GM23338 (cell line): Measurements from ENCODE around the gene FANCB. TPM values are rescaled to one million over a fixed set of nuclear protein-coding genes. Genes with fewer than 3 reads are reported as not detected.

ENCODE experiments used
- ATAC-seq: fragments of 200-7000 bp; cut with Tn5 transposase; 3 replicates; pipeline ENCODE4 v1.9.1; 2020
- DNase-seq: peaks from one replicate; pipeline ENCODE4 v3.0.0-alpha.2; 2015; ENCODE audit warnings: low spot score
- H2AFZ ChIP-seq: fragments of 200-600 bp; sonication (generic); 2 replicates; pipeline ENCODE4 v1.8.0; 2016; ENCODE audit warnings: antibody characterized with exemption, mild to moderate bottlenecking, moderate library complexity
- H3F3A ChIP-seq: fragments of 200-600 bp; sonication (generic); replicated peaks from 2 replicates; pipeline ENCODE4 v1.8.0; 2017; ENCODE audit warnings: antibody characterized with exemption, mixed run types, low read depth
- H3K27ac ChIP-seq: fragments of 200-600 bp; sonication (generic); 2 replicates; pipeline ENCODE4 v1.6.1; 2016; ENCODE audit warnings: low read depth
- H3K27me3 ChIP-seq: fragments of 200-600 bp; sonication (generic); 2 replicates; pipeline ENCODE4 v1.8.0; 2016; ENCODE audit warnings: mild to moderate bottlenecking, mixed run types, moderate library complexity; ENCODE audit not compliant: insufficient read depth
- H3K36me3 ChIP-seq: fragments of 200-600 bp; sonication (generic); 2 replicates; pipeline ENCODE4 v1.8.0; 2016; ENCODE audit warnings: mild to moderate bottlenecking; ENCODE audit not compliant: insufficient read depth
- H3K4me1 ChIP-seq: fragments of 200-600 bp; sonication (generic); 2 replicates; pipeline ENCODE4 v1.8.0; 2016; ENCODE audit warnings: mild to moderate bottlenecking, moderate library complexity; ENCODE audit not compliant: insufficient read depth
- H3K4me2 ChIP-seq: fragments of 200-600 bp; sonication (generic); 2 replicates; pipeline ENCODE4 v1.7.1; 2017; ENCODE audit warnings: mixed run types
- H3K4me3 ChIP-seq: fragments of 200-600 bp; sonication (generic); 2 replicates; pipeline ENCODE4 v1.6.1; 2016; ENCODE audit warnings: mixed run types
- H3K79me2 ChIP-seq: fragments of 200-600 bp; sonication (generic); replicated peaks from 2 replicates; pipeline ENCODE4 v1.8.0; 2017; ENCODE audit warnings: mild to moderate bottlenecking; ENCODE audit not compliant: insufficient read depth
- H3K9me2 ChIP-seq: fragments of 200-600 bp; sonication (generic); 2 replicates; pipeline ENCODE4 v1.8.0; 2017; ENCODE audit not compliant: insufficient read depth
- H4K20me1 ChIP-seq: fragments of 200-600 bp; sonication (generic); replicated peaks from 2 replicates; pipeline ENCODE4 v1.8.0; 2017; ENCODE audit warnings: mild to moderate bottlenecking; ENCODE audit not compliant: insufficient read depth
- H3K27ac Mint-ChIP-seq: 2 replicates; pipeline ENCODE4 v1.8.0; 2020; ENCODE audit warnings: inconsistent platforms, mild to moderate bottlenecking, moderate library complexity, mixed read lengths
- H3K27me3 Mint-ChIP-seq: 3 replicates; pipeline ENCODE4 v1.8.0; 2022; ENCODE audit warnings: low read depth, mild to moderate bottlenecking, moderate library complexity, mixed read lengths, inconsistent platforms; ENCODE audit not compliant: insufficient read depth, poor library complexity
- H3K36me3 Mint-ChIP-seq: 3 replicates; pipeline ENCODE4 v1.8.0; 2021; ENCODE audit warnings: low read depth, mild to moderate bottlenecking, inconsistent platforms, moderate library complexity, mixed read lengths
- H3K4me1 Mint-ChIP-seq: 3 replicates; pipeline ENCODE4 v1.8.0; 2020; ENCODE audit warnings: mild to moderate bottlenecking, inconsistent platforms, mixed read lengths
- H3K4me3 Mint-ChIP-seq: 3 replicates; pipeline ENCODE4 v1.8.0; 2021; ENCODE audit warnings: moderate library complexity, mild to moderate bottlenecking, inconsistent platforms, mixed read lengths
- H3K9me3 Mint-ChIP-seq: 3 replicates; pipeline ENCODE4 v1.8.0; 2020; ENCODE audit warnings: moderate library complexity, mild to moderate bottlenecking, inconsistent platforms, mixed read lengths
- CREB1 ChIP-seq: fragments of 250-450 bp; sonication (Bioruptor Pico); IDR thresholded peaks from 2 replicates; pipeline ENCODE4 v1.5.0; 2020; ENCODE audit warnings: low read depth, mild to moderate bottlenecking, moderate library complexity
- CTCF ChIP-seq, 2 experiments: fragments of 200-600 bp in 1 of 2; sonication (generic) in 1 of 2; conservative IDR thresholded peaks; 2 replicates each; pipeline versions ENCODE4 v1.5.1 to v1.6.1; 2016 to 2017; ENCODE audit warnings: antibody characterized with exemption in 2 of 2, low read depth in 2 of 2, mild to moderate bottlenecking in 2 of 2, moderate library complexity in 1 of 2
- ETS1 ChIP-seq: IDR thresholded peaks from 2 replicates; pipeline ENCODE4 v1.6.1; 2016; ENCODE audit warnings: antibody characterized with exemption
- EZH2 ChIP-seq: fragments of 200-600 bp; sonication (generic); IDR thresholded peaks from one replicate; pipeline ENCODE4 v1.8.0; 2017; ENCODE audit warnings: antibody characterized with exemption, mild to moderate bottlenecking, low read depth; ENCODE audit not compliant: unreplicated experiment
- EZH2phosphoT487 ChIP-seq: fragments of 200-600 bp; sonication (generic); IDR thresholded peaks from one replicate; pipeline ENCODE4 v1.8.1; 2018; ENCODE audit warnings: antibody characterized with exemption; ENCODE audit not compliant: unreplicated experiment
- JUNB ChIP-seq: IDR thresholded peaks from one replicate; pipeline ENCODE4 v1.6.1; 2016; ENCODE audit warnings: antibody characterized with exemption; ENCODE audit not compliant: unreplicated experiment
- NANOG ChIP-seq: IDR thresholded peaks from 2 replicates; pipeline ENCODE4 v1.6.1; 2016; ENCODE audit warnings: antibody characterized with exemption, borderline replicate concordance
- POLR2AphosphoS5 ChIP-seq: IDR thresholded peaks from 2 replicates; pipeline ENCODE4 v1.6.1; 2016; ENCODE audit warnings: antibody characterized with exemption, low read depth
- REST ChIP-seq: IDR thresholded peaks from one replicate; pipeline ENCODE4 v1.6.1; 2018; ENCODE audit warnings: antibody characterized with exemption; ENCODE audit not compliant: unreplicated experiment
- STAT1 ChIP-seq: IDR thresholded peaks from one replicate; pipeline ENCODE4 v1.6.1; 2016; ENCODE audit warnings: antibody characterized with exemption; ENCODE audit not compliant: unreplicated experiment
- ZNF114 ChIP-seq: fragments of 250-450 bp; sonication (Bioruptor Pico); IDR thresholded peaks from 2 replicates; pipeline ENCODE4 v1.5.0; 2020; ENCODE audit warnings: mild to moderate bottlenecking, moderate library complexity
- ZNF331 ChIP-seq: fragments of 250-450 bp; sonication (Bioruptor Pico); IDR thresholded peaks from 2 replicates; pipeline ENCODE4 v1.5.0; 2020; ENCODE audit warnings: low read depth, mild to moderate bottlenecking, moderate library complexity
- ZNF462 ChIP-seq: fragments of 250-450 bp; sonication (Bioruptor Pico); IDR thresholded peaks from 2 replicates; pipeline ENCODE4 v1.5.0; 2020; ENCODE audit warnings: mild to moderate bottlenecking, moderate library complexity
- polyA plus RNA-seq: library from polyadenylated mRNA; unstranded; fragments of >200 nt; fragmentation: Nextera tagmentation; extraction: Ambion mirVana; gene quantifications from 2 replicates; pipeline ENCODE4 v1.2.1, GENCODE V29; 2016
- total RNA-seq: library from RNA; depleted of rRNA; stranded (reverse); fragments of >200 nt; shearing (Covaris generic); gene quantifications from 2 replicates; pipeline ENCODE4 v1.2.3, GENCODE V29; 2014

FANCB gene
- total and polyA plus RNA-seq, 2 experiments from 2014 or later: 16.2 to 16.8 TPM

GRCh38 chrX:14913241-14913640, 40.4 kb upstream of the FANCB start:
- H4K20me1 ChIP-seq: no peaks in the 10 kb centered on the region
- H3K27me3 ChIP-seq: no peaks in the 10 kb centered on the region
- no peak overlapping the region for H2AFZ ChIP-seq
- Mint-ChIP-seq H3K9me3 (no peaks in the 10 kb centered on the region), H3K4me1 (no peaks in the 10 kb centered on the region), H3K27ac (no peak overlapping the region), H3K4me3 (no peak overlapping the region), H3K36me3 (peaks cover 12% of the 10 kb centered on the region; the same call in 1 of the 3 replicates), H3K27me3 (no peaks in the 10 kb centered on the region)
- no peaks in the 10 kb centered on the region for H3K9me2 ChIP-seq
- DNase-seq: no peak
- ATAC-seq: no peak
- no peak overlapping the region for H3K27ac ChIP-seq
- H3K4me2 ChIP-seq: no peak overlapping the region
- H3F3A ChIP-seq: no peaks in the 10 kb centered on the region
- H3K4me3 ChIP-seq: no peak overlapping the region
- no peaks in the 10 kb centered on the region; the same call in 1 of the 2 replicates for H3K36me3 ChIP-seq
- no peaks in the 10 kb centered on the region for H3K4me1 ChIP-seq
- H3K79me2 ChIP-seq: no peaks in the 10 kb centered on the region
- TF ChIP-seq NANOG (no peak), REST (no peak), STAT1 (no peak), CTCF (conservative IDR thresholded peaks at IDR 0.05; ENCODE audit: low read depth in 2 of 2) (no peak), ZNF114 (CRISPR knock-in tag) (no peak), EZH2 (no peak), EZH2phosphoT487 (no peak), CREB1 (no peak), ZNF331 (CRISPR knock-in tag) (no peak), JUNB (no peak), ZNF462 (CRISPR knock-in tag) (no peak), POLR2AphosphoS5 (no peak), ETS1 (no peak)
